SKM-1 (cell line): ENCODE measurements around the gene LRRC32.
A peak's percentile ranks its signal among the peaks of the same experiment; 100 is the strongest.
"Not testable (repeated sequence)": the region's sequence is repeated elsewhere in the genome, so short reads cannot be mapped to it uniquely, and the experiment has no call there.

ENCODE experiments used
- DNase-seq: peaks from one replicate; lab custom pipeline; 2025; ENCODE audit not compliant: unreplicated experiment; lab: John Stamatoyannopoulos, UW

LRRC32 gene

GRCh38 chr11:76631566-76632308 is 38.8 kb downstream of the LRRC32 start:
- DNase-seq = no peak

GRCh38 chr11:76630600-76631281 is 39.8 kb downstream of the LRRC32 start:
- DNase-seq = no peak

GRCh38 chr11:76629853-76630599 is 40.5 kb downstream of the LRRC32 start:
- DNase-seq = peak; percentile 91

- peak; percentile 72 for DNase-seq
Observed at GRCh38 chr11:76629116-76629852, 41.3 kb downstream of the LRRC32 start.

GRCh38 chr11:76628408-76628947 is 42.1 kb downstream of the LRRC32 start:
- no peak for DNase-seq

- no peak for DNase-seq
Observed at GRCh38 chr11:76627606-76628005, 42.9 kb downstream of the LRRC32 start.

GRCh38 chr11:76626921-76627401 is 43.6 kb downstream of the LRRC32 start:
- peak; percentile 90 for DNase-seq

- no peak for DNase-seq
Observed at GRCh38 chr11:76626266-76626665, 44.3 kb downstream of the LRRC32 start.

GRCh38 chr11:76625472-76626186 is 44.9 kb downstream of the LRRC32 start:
- DNase-seq = no peak

GRCh38 chr11:76624500-76625379 is 45.8 kb downstream of the LRRC32 start:
- DNase-seq = no peak

GRCh38 chr11:76623884-76624419 is 46.6 kb downstream of the LRRC32 start:
- no peak for DNase-seq

GRCh38 chr11:76623171-76623883 is 47.2 kb downstream of the LRRC32 start:
- no peak for DNase-seq

GRCh38 chr11:76622493-76623094 is 48.0 kb downstream of the LRRC32 start:
- DNase-seq = no peak

- no peak for DNase-seq
Observed at GRCh38 chr11:76621868-76622267, 48.7 kb downstream of the LRRC32 start.

- no peak for DNase-seq
Observed at GRCh38 chr11:76621466-76621865, 49.1 kb downstream of the LRRC32 start.

GRCh38 chr11:76620489-76620888 is 50.1 kb downstream of the LRRC32 start:
- DNase-seq = no peak

- not testable (repeated sequence) for DNase-seq
Observed at GRCh38 chr11:76619801-76620200, 50.7 kb downstream of the LRRC32 start.
